Body of pancreas (tissue), 4 donors: ENCODE results near the gene RAB11FIP3.

Source experiments
- CTCF ChIP-seq, 7 experiments: fragments of 450-650 bp in 4 of 7; fragments of 200-600 bp in 3 of 7; sonication (generic) in 3 of 7; IDR thresholded peaks; one replicate each; pipeline ENCODE4 v1.5.1; 2016 to 2019; ENCODE audit warnings: antibody characterized with exemption in 7 of 7
- POLR2A ChIP-seq, 3 donors: fragments of 450-650 bp; IDR thresholded peaks; one replicate each; pipeline ENCODE4 v1.6.1; 2016; ENCODE audit warnings: antibody characterized with exemption in 3 of 3, mild to moderate bottlenecking in 2 of 3

DNA sequence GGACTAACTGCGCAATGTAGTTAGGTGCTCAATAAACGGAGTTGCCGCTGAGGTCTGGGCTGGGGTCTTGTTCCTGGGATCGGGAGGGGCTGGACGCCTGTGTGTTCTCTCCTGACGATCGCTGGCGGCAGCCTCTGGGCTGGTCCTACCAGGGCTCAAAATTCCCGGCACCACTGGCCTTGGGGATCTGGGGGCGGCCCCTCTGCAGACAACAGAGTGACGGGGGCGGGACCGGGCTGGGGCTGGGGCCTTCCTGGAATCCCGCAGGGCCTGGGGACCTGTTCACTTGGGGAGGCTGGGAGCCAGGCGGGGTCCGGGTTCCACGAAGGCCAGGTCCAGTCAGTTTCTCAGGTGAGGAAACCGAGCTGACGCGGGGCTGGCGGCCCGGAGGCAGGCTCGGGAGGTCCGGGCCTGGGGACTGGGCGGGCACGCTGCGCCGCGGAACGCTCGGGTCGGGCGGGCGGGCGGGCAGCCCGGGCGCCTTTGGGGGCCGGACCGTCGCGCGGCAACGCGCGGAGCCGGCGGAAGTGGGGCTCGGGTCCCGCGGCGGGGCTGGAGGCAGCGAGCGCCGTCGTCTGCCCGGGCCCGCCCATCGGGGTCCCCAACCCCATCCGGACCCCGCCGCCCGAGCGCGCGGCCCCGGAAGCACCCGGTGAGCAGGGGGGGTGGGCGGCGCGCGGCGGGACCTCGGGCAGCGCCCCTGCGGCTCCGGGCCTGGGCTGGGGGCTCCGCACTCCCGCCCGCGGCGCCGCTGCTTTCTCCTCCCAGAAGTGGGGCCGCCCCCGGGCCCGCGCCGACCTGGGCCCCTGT is 144.2 kb downstream of the RAB11FIP3 start, which contains the start of gene PIGQ:
- TF ChIP-seq CTCF (IDR thresholded peaks at IDR 0.05) (no peak), POLR2A (IDR thresholded peaks at IDR 0.05) (no peak)
